ENCODE measurements around the gene NDUFS8.

Gene NDUFS8

GRCh38 chr11:68044145-68044813, 13.8 kb downstream of the NDUFS8 start:
- no peak for DNase-seq (ENCODE audit: low read depth)

GRCh38 chr11:68044898-68045351, 14.4 kb downstream of the NDUFS8 start:
- no peak for DNase-seq (ENCODE audit: low read depth)
- H3K4me3 ChIP-seq (ENCODE audit: low read depth, low read length), result no peak overlapping the region

More at GRCh38 chr11:68044145-68044813, 13.8 kb downstream of the NDUFS8 start:
- no peak overlapping the region for H3K4me3 ChIP-seq (ENCODE audit: low read depth, low read length)

GRCh38 chr11:68047437-68048290, 17.2 kb downstream of the NDUFS8 start:
- DNase-seq (ENCODE audit: low read depth), result no peak
- H3K4me3 ChIP-seq (ENCODE audit: low read depth, low read length), result no peak overlapping the region

- no peak overlapping the region for H3K4me3 ChIP-seq (ENCODE audit: low read depth, low read length)
- no peak for DNase-seq (ENCODE audit: low read depth)
These were observed 18.4 kb downstream of the NDUFS8 start for GRCh38 chr11:68048681-68049508.

DNA sequence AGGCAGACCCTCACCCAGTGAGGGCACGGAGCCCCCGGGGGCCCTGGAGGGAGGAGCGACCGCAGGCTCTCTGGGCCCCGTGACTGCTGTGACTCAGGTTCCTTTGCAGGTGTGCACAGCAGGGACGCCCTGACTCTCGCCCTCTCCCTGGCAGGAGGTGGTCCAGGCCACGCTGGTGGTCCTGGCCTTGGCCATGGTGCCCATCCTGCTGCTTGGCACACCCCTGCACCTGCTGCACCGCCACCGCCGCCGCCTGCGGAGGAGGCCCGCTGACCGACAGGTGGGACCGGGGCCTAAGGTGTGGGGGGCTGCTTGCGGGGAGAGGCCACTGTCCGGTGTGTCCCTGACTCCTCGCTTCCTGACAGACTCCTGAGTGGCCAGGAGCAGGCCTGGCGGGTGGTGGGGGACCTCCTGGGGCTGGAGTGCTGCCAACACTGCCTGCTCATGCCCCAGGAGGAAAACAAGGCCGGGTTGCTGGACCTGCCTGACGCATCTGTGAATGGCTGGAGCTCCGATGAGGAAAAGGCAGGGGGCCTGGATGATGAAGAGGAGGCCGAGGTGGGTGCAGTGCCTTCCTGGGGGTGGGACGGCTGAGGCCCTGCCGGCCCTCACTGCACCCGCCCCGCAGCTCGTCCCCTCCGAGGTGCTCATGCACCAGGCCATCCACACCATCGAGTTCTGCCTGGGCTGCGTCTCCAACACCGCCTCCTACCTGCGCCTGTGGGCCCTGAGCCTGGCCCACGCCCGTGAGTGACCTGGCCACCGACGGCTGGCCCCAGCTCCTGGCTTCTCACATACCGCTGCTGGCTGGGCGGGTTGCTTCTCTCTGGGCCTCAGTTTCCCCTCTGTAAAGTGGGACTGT, 19.3 kb downstream of the NDUFS8 start:
- DNase-seq (ENCODE audit: low read depth), result no peak
- no peak overlapping the region for H3K4me3 ChIP-seq (ENCODE audit: low read depth, low read length)

DNA sequence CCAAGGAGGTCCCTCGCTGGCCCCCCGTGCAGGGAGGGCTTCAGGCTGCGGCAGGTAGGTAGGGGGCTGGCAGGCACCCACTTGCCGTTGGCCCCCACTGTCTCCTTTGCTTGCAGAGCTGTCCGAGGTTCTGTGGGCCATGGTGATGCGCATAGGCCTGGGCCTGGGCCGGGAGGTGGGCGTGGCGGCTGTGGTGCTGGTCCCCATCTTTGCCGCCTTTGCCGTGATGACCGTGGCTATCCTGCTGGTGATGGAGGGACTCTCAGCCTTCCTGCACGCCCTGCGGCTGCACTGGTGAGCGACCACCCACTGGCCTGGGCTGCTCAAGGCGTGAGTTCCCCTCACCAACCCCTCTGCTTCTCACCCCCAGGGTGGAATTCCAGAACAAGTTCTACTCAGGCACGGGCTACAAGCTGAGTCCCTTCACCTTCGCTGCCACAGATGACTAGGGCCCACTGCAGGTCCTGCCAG, 19.9 kb downstream of the NDUFS8 start:
- no peak overlapping the region for H3K4me3 ChIP-seq (ENCODE audit: low read depth, low read length)

GRCh38 chr11:68051191-68052136, 21.0 kb downstream of the NDUFS8 start:
- no peak for DNase-seq (ENCODE audit: low read depth)

More for the DNA sequence above, 19.9 kb downstream of the NDUFS8 start:
- DNase-seq (ENCODE audit: low read depth), result no peak

GRCh38 chr11:68052137-68052873, 21.8 kb downstream of the NDUFS8 start:
- no peak overlapping the region for H3K4me3 ChIP-seq (ENCODE audit: low read depth, low read length)

More at GRCh38 chr11:68051191-68052136, 21.0 kb downstream of the NDUFS8 start:
- H3K4me3 ChIP-seq (ENCODE audit: low read depth, low read length), result no peak overlapping the region

DNA sequence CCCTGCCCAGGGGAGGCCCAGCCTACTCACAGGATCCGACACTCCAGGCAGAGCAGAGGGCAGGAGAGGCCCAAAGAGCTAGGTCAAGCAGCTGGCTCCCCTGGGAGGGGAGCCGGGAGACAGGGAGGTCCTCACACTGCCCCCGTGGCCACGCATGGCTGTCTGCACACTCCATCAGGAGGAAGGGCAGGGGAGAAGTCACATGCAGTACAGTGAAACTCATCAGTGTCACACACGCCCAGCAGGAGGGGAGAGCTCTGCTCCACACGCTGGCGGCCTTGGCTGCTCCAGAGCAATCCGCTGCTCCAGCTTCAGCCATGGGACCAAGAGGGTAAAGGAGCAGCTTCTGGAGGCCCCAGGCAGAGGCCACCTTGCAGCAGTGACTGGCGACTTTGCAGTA, 22.6 kb downstream of the NDUFS8 start:
- no peak overlapping the region for H3K4me3 ChIP-seq (ENCODE audit: low read depth, low read length)
- DNase-seq (ENCODE audit: low read depth), result no peak

More at GRCh38 chr11:68052137-68052873, 21.8 kb downstream of the NDUFS8 start:
- no peak for DNase-seq (ENCODE audit: low read depth)

- DNase-seq (ENCODE audit: low read depth), result no peak
- no peak overlapping the region for H3K4me3 ChIP-seq (ENCODE audit: low read depth, low read length)
These were observed 23.7 kb downstream of the NDUFS8 start for GRCh38 chr11:68053981-68054812.

DNA sequence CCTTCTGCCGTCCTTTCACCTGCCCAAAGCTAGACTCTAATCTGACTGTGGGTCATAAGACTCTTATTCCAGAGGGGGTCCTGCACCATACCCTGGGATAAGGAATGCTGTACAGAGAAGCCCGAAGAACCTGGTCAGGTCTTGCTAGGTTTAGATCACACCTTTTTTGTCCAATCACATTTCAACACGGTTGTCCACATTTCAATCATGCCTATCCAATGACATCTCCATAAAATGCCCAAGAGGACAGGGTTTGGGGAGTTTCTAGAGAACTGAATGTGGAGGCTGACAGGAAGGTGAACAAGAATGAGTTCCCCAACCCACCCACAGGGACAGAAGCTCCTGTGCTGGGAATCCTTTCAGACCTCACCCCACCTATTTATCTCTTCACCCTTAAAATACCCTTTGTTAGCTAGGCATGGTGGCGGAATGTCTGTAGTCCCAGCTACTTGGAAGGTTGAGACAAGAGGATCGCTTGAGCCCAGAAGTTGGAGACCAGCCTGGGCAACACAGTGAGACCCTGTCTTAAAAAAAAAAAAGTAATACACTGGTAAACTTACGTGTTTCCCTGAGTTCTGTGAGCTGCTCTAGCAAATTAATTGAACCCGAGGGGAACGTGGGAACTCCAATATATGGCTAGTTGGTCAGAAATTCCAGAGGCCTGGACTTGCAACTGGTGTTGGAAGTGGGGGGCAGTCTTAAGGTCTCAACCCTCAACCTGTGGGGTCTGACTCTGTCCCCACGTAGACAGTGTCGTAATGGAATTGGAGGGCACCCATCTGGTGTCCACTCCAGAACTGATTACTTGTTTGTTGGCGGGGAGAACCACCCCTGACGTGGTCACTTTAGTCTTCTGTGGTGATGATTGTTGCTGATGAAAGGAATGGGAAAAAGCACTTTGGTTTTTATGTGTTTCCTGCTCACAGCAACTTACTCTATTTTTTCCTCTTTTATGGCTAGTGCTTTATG, 26.1 kb downstream of the NDUFS8 start:
- no peak for DNase-seq (ENCODE audit: low read depth)
- H3K4me3 ChIP-seq (ENCODE audit: low read depth, low read length), result no peak overlapping the region

- no peak overlapping the region for H3K4me3 ChIP-seq (ENCODE audit: low read depth, low read length)
- no peak for DNase-seq (ENCODE audit: low read depth)
These were observed 27.3 kb downstream of the NDUFS8 start for GRCh38 chr11:68057807-68058206.

GRCh38 chr11:68061508-68061907, 31.0 kb downstream of the NDUFS8 start:
- no peak for DNase-seq (ENCODE audit: low read depth)
- H3K4me3 ChIP-seq (ENCODE audit: low read depth, low read length), result no peak overlapping the region

- H3K4me3 ChIP-seq (ENCODE audit: low read depth, low read length), result no peak overlapping the region
- no peak for DNase-seq (ENCODE audit: low read depth)
These were observed 34.4 kb downstream of the NDUFS8 start for GRCh38 chr11:68064926-68065325.

GRCh38 chr11:68065841-68066240, 35.4 kb downstream of the NDUFS8 start:
- H3K4me3 ChIP-seq (ENCODE audit: low read depth, low read length), result no peak overlapping the region
- DNase-seq (ENCODE audit: low read depth), result no peak
